Stimulated activated CD4-positive, alpha-beta T cell treated with anti-CD3 and anti-CD28 coated beads, Interleukin-4, amount 100 ng/mL, for 4 hours (primary cell): Measurements from ENCODE around the gene MACC1.
"Not testable (repeated sequence)": the region's sequence is repeated elsewhere in the genome, so short reads cannot be mapped to it uniquely, and the experiment has no call there.

ENCODE experiments used
- DNase-seq, 2 experiments: peaks; one replicate each; pipeline ENCODE4 v3.0.0-alpha.2; 2020

MACC1 gene

GRCh38 chr7:20122653-20123316, 94.4 kb downstream of the MACC1 start:
- DNase-seq = not testable (repeated sequence)

- DNase-seq = no peak
Measured at GRCh38 chr7:20122073-20122472, 95.1 kb downstream of the MACC1 start.

GRCh38 chr7:20121404-20121803, 95.8 kb downstream of the MACC1 start:
- DNase-seq = no peak

GRCh38 chr7:20120611-20121168, 96.5 kb downstream of the MACC1 start:
- DNase-seq = not testable (repeated sequence)

- no peak for DNase-seq
Measured at GRCh38 chr7:20116869-20117268, 100.3 kb downstream of the MACC1 start.

GRCh38 chr7:20114468-20114867, 102.7 kb downstream of the MACC1 start:
- no peak for DNase-seq

- no peak for DNase-seq
Measured at GRCh38 chr7:20113427-20114027, 103.7 kb downstream of the MACC1 start.

- no peak for DNase-seq
Measured at GRCh38 chr7:20112696-20113095, 104.5 kb downstream of the MACC1 start.

- DNase-seq = no peak
Measured at GRCh38 chr7:20111821-20112542, 105.2 kb downstream of the MACC1 start.

GRCh38 chr7:20107582-20107981, 109.6 kb downstream of the MACC1 start:
- DNase-seq = no peak

GRCh38 chr7:20104696-20105095, 112.5 kb downstream of the MACC1 start:
- no peak for DNase-seq

- DNase-seq = no peak
Measured at GRCh38 chr7:20102982-20103381, 114.2 kb downstream of the MACC1 start.

GRCh38 chr7:20095862-20096261, 121.3 kb downstream of the MACC1 start:
- DNase-seq = no peak

GRCh38 chr7:20095436-20095835, 121.7 kb downstream of the MACC1 start:
- DNase-seq = no peak

GRCh38 chr7:20089431-20089830, 127.8 kb downstream of the MACC1 start:
- no peak for DNase-seq

GRCh38 chr7:20085086-20085485, 132.1 kb downstream of the MACC1 start:
- DNase-seq = no peak
